GM23338 (cell line): ENCODE data around the gene CIAO3. TPM values are rescaled to one million over a fixed set of nuclear protein-coding genes. Genes with fewer than 3 reads are reported as not detected.

Experiments used
- ATAC-seq: fragments of 200-7000 bp; cut with Tn5 transposase; 3 replicates; pipeline ENCODE4 v1.9.1; 2020
- DNase-seq: peaks from one replicate; pipeline ENCODE4 v3.0.0-alpha.2; 2015; ENCODE audit warnings: low spot score
- H2AFZ ChIP-seq: fragments of 200-600 bp; sonication (generic); 2 replicates; pipeline ENCODE4 v1.8.0; 2016; ENCODE audit warnings: antibody characterized with exemption, mild to moderate bottlenecking, moderate library complexity
- H3F3A ChIP-seq: fragments of 200-600 bp; sonication (generic); replicated peaks from 2 replicates; pipeline ENCODE4 v1.8.0; 2017; ENCODE audit warnings: antibody characterized with exemption, mixed run types, low read depth
- H3K27ac ChIP-seq: fragments of 200-600 bp; sonication (generic); 2 replicates; pipeline ENCODE4 v1.6.1; 2016; ENCODE audit warnings: low read depth
- H3K27me3 ChIP-seq: fragments of 200-600 bp; sonication (generic); 2 replicates; pipeline ENCODE4 v1.8.0; 2016; ENCODE audit warnings: mild to moderate bottlenecking, mixed run types, moderate library complexity; ENCODE audit not compliant: insufficient read depth
- H3K36me3 ChIP-seq: fragments of 200-600 bp; sonication (generic); 2 replicates; pipeline ENCODE4 v1.8.0; 2016; ENCODE audit warnings: mild to moderate bottlenecking; ENCODE audit not compliant: insufficient read depth
- H3K4me1 ChIP-seq: fragments of 200-600 bp; sonication (generic); 2 replicates; pipeline ENCODE4 v1.8.0; 2016; ENCODE audit warnings: mild to moderate bottlenecking, moderate library complexity; ENCODE audit not compliant: insufficient read depth
- H3K4me2 ChIP-seq: fragments of 200-600 bp; sonication (generic); 2 replicates; pipeline ENCODE4 v1.7.1; 2017; ENCODE audit warnings: mixed run types
- H3K4me3 ChIP-seq: fragments of 200-600 bp; sonication (generic); 2 replicates; pipeline ENCODE4 v1.6.1; 2016; ENCODE audit warnings: mixed run types
- H3K79me2 ChIP-seq: fragments of 200-600 bp; sonication (generic); replicated peaks from 2 replicates; pipeline ENCODE4 v1.8.0; 2017; ENCODE audit warnings: mild to moderate bottlenecking; ENCODE audit not compliant: insufficient read depth
- H3K9me2 ChIP-seq: fragments of 200-600 bp; sonication (generic); 2 replicates; pipeline ENCODE4 v1.8.0; 2017; ENCODE audit not compliant: insufficient read depth
- H4K20me1 ChIP-seq: fragments of 200-600 bp; sonication (generic); replicated peaks from 2 replicates; pipeline ENCODE4 v1.8.0; 2017; ENCODE audit warnings: mild to moderate bottlenecking; ENCODE audit not compliant: insufficient read depth
- H3K27ac Mint-ChIP-seq: 2 replicates; pipeline ENCODE4 v1.8.0; 2020; ENCODE audit warnings: inconsistent platforms, mild to moderate bottlenecking, moderate library complexity, mixed read lengths
- H3K27me3 Mint-ChIP-seq: 3 replicates; pipeline ENCODE4 v1.8.0; 2022; ENCODE audit warnings: low read depth, mild to moderate bottlenecking, moderate library complexity, mixed read lengths, inconsistent platforms; ENCODE audit not compliant: insufficient read depth, poor library complexity
- H3K36me3 Mint-ChIP-seq: 3 replicates; pipeline ENCODE4 v1.8.0; 2021; ENCODE audit warnings: low read depth, mild to moderate bottlenecking, inconsistent platforms, moderate library complexity, mixed read lengths
- H3K4me1 Mint-ChIP-seq: 3 replicates; pipeline ENCODE4 v1.8.0; 2020; ENCODE audit warnings: mild to moderate bottlenecking, inconsistent platforms, mixed read lengths
- H3K4me3 Mint-ChIP-seq: 3 replicates; pipeline ENCODE4 v1.8.0; 2021; ENCODE audit warnings: moderate library complexity, mild to moderate bottlenecking, inconsistent platforms, mixed read lengths
- H3K9me3 Mint-ChIP-seq: 3 replicates; pipeline ENCODE4 v1.8.0; 2020; ENCODE audit warnings: moderate library complexity, mild to moderate bottlenecking, inconsistent platforms, mixed read lengths
- CREB1 ChIP-seq: fragments of 250-450 bp; sonication (Bioruptor Pico); IDR thresholded peaks from 2 replicates; pipeline ENCODE4 v1.5.0; 2020; ENCODE audit warnings: low read depth, mild to moderate bottlenecking, moderate library complexity
- CTCF ChIP-seq, 2 experiments: fragments of 200-600 bp in 1 of 2; sonication (generic) in 1 of 2; conservative IDR thresholded peaks; 2 replicates each; pipeline versions ENCODE4 v1.5.1 to v1.6.1; 2016 to 2017; ENCODE audit warnings: antibody characterized with exemption in 2 of 2, low read depth in 2 of 2, mild to moderate bottlenecking in 2 of 2, moderate library complexity in 1 of 2
- ETS1 ChIP-seq: IDR thresholded peaks from 2 replicates; pipeline ENCODE4 v1.6.1; 2016; ENCODE audit warnings: antibody characterized with exemption
- EZH2 ChIP-seq: fragments of 200-600 bp; sonication (generic); IDR thresholded peaks from one replicate; pipeline ENCODE4 v1.8.0; 2017; ENCODE audit warnings: antibody characterized with exemption, mild to moderate bottlenecking, low read depth; ENCODE audit not compliant: unreplicated experiment
- EZH2phosphoT487 ChIP-seq: fragments of 200-600 bp; sonication (generic); IDR thresholded peaks from one replicate; pipeline ENCODE4 v1.8.1; 2018; ENCODE audit warnings: antibody characterized with exemption; ENCODE audit not compliant: unreplicated experiment
- JUNB ChIP-seq: IDR thresholded peaks from one replicate; pipeline ENCODE4 v1.6.1; 2016; ENCODE audit warnings: antibody characterized with exemption; ENCODE audit not compliant: unreplicated experiment
- NANOG ChIP-seq: IDR thresholded peaks from 2 replicates; pipeline ENCODE4 v1.6.1; 2016; ENCODE audit warnings: antibody characterized with exemption, borderline replicate concordance
- POLR2AphosphoS5 ChIP-seq: IDR thresholded peaks from 2 replicates; pipeline ENCODE4 v1.6.1; 2016; ENCODE audit warnings: antibody characterized with exemption, low read depth
- REST ChIP-seq: IDR thresholded peaks from one replicate; pipeline ENCODE4 v1.6.1; 2018; ENCODE audit warnings: antibody characterized with exemption; ENCODE audit not compliant: unreplicated experiment
- ZNF114 ChIP-seq: fragments of 250-450 bp; sonication (Bioruptor Pico); IDR thresholded peaks from 2 replicates; pipeline ENCODE4 v1.5.0; 2020; ENCODE audit warnings: mild to moderate bottlenecking, moderate library complexity
- ZNF462 ChIP-seq: fragments of 250-450 bp; sonication (Bioruptor Pico); IDR thresholded peaks from 2 replicates; pipeline ENCODE4 v1.5.0; 2020; ENCODE audit warnings: mild to moderate bottlenecking, moderate library complexity
- polyA plus RNA-seq: library from polyadenylated mRNA; unstranded; fragments of >200 nt; fragmentation: Nextera tagmentation; extraction: Ambion mirVana; gene quantifications from 2 replicates; pipeline ENCODE4 v1.2.1, GENCODE V29; 2016
- total RNA-seq: library from RNA; depleted of rRNA; stranded (reverse); fragments of >200 nt; shearing (Covaris generic); gene quantifications from 2 replicates; pipeline ENCODE4 v1.2.3, GENCODE V29; 2014

Gene CIAO3
- total and polyA plus RNA-seq, 2 experiments from 2014 or later = 13.0 to 42.3 TPM

- TF ChIP-seq ZNF462 (CRISPR knock-in tag) = no peak
- TF ChIP-seq EZH2phosphoT487 = no peak
- TF ChIP-seq JUNB = no peak
Observed at GRCh38 chr16:739560-740458, 988 bp downstream of the CIAO3 start (continued).

- Histone ChIP-seq H2AFZ (no peak overlapping the region), H3K4me3 (no peak overlapping the region), H3K4me1 (no peaks in the 10 kb centered on the region; the same call in 1 of the 2 replicates), H3K27ac (no peak overlapping the region), H3K4me2 (no peak overlapping the region), H3K9me2 (no peaks in the 10 kb centered on the region), H3F3A (peaks cover 8% of the 10 kb centered on the region; the same call in 1 of the 2 replicates), H3K36me3 (no peaks in the 10 kb centered on the region; the same call in 1 of the 2 replicates), H3K27me3 (no peaks in the 10 kb centered on the region), H4K20me1 (no peaks in the 10 kb centered on the region), H3K79me2 (no peaks in the 10 kb centered on the region)
- ATAC-seq (no peak), DNase-seq (no peak)
- Mint-ChIP-seq H3K27me3 (peaks cover 21% of the 10 kb centered on the region), H3K4me3 (no peak overlapping the region), H3K27ac (no peak overlapping the region), H3K4me1 (peaks cover 13% of the 10 kb centered on the region), H3K36me3 (peaks cover 32% of the 10 kb centered on the region), H3K9me3 (no peaks in the 10 kb centered on the region)
- TF ChIP-seq REST (no peak), NANOG (no peak), EZH2 (no peak), CTCF (conservative IDR thresholded peaks at IDR 0.05; ENCODE audit: low read depth in 2 of 2) (no peak), ZNF114 (CRISPR knock-in tag) (no peak), JUNB (no peak), CREB1 (CRISPR knock-in tag) (no peak), POLR2AphosphoS5 (no peak), EZH2phosphoT487 (no peak), ETS1 (no peak)
Observed at GRCh38 chr16:736936-737481, 3.8 kb downstream of the CIAO3 start.
